Ramos (cell line): ENCODE data around the gene EPS15.

ENCODE experiments used
- in situ Hi-C: fragments of 300-500 bp; cut with MboI; formaldehyde crosslinking; loops from one replicate; pipeline ENCODE4 v1.14.3; 2022; ENCODE audit warnings: low sequenced_read_pairs; ENCODE audit not compliant: unreplicated experiment

The EPS15 gene

DNA sequence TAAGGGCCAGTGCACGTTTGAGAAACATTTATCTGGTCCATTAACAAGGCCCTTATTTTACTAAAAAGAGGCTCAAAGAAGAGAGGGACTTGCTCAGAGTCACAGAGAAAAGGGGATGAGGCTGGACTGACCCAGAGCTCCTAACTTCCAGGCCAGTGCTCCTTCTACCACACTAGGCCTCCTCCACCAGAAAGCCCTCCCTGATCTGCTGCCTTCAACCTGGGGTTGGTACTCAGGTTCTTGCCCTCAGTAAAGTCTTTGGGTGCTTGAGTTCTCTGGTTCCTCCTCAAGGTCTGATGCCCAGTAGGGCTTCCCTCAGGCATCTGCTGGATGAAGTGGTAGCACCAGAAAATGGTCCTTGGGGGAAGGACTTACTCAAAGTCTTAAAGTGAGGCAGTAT is 214.7 kb downstream of the EPS15 start:
- in situ Hi-C loops, result no loop called here
